GM19395 (cell line): ENCODE measurements around the gene HSPB6.

ENCODE experiments used
- ATAC-seq: cut with Tn5 transposase; IDR thresholded peaks from one replicate; pipeline ENCODE4 v1.9.1; 2021; ENCODE audit warnings: mild to moderate bottlenecking, moderate library complexity; ENCODE audit not compliant: unreplicated experiment

Gene HSPB6

DNA sequence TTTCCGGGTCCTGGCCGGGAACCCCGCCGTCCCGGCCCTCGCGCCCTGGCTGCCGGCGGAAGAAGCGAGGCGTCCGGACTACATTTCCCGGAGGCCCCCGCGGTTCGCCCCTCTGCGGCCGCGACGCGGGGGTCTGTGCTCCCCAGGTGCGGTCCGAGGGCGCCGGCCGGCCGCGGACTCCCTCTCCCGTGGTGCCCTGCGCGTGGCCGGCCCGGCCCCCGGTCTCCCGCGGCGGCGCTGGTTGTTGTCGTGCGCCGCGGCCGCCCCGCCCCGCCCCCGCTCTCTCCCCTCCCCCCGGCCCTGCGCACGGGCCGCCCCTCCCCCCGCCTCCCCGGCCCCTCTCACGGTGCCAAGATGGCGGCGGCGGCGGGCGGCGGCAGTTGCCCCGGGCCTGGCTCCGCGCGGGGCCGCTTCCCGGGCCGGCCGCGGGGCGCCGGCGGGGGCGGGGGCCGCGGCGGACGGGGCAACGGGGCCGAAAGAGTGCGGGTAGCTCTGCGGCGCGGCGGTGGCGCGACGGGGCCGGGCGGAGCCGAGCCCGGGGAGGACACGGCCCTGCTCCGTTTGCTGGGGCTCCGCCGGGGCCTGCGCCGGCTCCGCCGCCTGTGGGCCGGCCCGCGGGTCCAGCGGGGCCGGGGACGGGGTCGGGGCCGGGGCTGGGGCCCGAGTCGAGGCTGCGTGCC lies 39.0 kb downstream of the HSPB6 start, which contains the start of gene KMT2B:
Gene KMT2B (plus strand): TSS at position 339 of the 680 bp plus-strand sequence. CDS start 16 bp downstream, at position 355.
- no peak for ATAC-seq

DNA sequence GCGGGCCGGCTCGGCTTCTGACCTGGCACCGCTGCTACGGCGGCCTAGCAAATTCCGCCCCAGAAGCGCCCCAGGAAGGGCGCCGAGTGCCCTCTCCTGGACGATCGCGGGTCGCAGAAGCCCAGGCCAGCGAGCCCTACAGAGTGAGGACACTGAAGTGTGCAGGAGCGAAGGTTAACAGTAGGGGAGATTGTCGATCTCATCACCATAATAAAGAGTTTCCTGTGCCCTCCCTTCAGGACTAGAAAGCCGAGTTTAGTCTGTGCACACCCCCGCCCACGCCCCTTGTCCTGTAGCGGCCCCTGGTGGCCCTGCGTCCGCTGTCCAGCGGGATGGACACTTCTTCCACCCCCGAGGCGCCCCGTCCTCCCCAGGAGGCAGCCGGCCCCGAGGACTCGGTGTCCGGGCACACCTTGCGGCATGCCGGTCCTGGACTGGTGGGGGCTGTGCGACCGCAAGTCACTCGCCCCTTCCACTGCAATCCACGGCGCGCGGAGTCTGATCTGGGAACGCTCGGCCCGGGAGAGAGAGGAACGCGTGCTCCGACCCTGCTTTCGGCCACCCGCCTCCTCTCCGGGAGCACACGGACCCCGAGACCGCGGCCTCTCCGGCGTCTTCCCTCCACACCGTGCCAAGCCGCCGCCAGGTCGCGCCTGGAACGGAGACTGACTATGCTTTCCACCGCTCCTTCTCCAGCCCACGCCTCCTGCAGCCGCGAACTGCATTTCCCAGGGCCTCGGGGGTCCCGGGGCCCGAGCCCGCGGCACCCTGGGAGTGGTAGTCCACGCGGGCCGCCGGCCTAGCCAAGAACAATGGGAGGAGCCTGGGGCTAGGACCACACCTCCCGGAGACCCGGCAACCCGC lies 39.8 kb downstream of the HSPB6 start:
- ATAC-seq = peak; percentile 56

DNA sequence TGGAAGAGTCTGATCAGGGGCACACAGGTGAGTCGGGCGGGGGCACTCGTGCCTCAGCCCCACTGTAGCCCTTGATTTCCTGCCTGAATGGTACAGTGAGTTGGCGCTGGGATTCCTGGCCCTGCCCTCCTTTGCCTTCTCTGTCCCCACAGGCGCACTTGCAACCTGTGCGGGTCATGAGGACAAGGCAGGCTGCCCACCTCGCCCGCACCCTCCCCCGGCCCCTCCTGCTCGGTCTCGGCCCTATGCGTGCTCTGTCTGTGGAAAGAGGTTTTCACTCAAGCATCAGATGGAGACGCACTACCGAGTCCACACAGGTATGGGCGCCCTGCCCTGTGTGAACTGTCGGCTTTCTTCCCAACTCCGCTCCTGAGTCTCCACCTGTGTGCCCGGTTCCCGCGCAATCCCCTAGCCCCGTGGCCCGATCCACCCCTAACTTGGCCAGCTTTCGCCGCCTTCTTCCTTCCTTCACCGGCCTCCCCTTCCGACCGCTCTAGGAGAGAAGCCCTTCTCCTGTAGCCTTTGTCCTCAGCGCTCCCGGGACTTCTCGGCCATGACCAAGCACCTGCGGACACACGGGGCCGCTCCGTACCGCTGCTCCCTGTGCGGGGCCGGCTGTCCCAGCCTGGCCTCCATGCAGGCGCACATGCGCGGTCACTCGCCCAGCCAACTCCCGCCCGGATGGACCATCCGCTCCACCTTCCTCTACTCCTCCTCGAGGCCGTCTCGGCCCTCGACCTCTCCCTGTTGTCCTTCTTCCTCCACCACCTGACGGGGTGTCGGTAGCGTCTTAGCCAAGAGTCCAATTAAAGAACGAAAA lies 40.6 kb downstream of the HSPB6 start:
- ATAC-seq = no peak

DNA sequence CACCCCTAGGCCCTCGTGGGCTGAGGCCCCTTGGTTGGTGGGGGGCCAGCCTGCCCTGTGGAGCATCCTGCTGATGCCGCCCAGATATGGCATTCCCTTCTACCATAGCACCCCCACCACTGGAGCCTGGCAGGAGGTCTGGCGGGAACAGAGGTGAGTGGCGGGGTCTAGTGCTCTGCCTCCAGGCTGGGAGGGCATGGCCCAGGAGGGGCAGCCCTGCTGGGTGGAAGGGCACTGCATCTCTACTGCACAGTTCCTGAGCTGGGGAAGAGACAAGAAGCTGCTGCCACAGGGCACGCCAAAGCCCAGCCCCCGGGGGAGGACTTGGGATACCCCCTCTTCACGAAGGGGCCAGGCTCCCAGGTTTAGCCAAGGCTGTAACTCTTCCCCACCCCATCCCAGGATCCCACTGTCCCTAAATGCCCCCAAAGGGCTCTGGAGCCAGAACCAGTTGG lies 41.4 kb downstream of the HSPB6 start:
- ATAC-seq = no peak

DNA sequence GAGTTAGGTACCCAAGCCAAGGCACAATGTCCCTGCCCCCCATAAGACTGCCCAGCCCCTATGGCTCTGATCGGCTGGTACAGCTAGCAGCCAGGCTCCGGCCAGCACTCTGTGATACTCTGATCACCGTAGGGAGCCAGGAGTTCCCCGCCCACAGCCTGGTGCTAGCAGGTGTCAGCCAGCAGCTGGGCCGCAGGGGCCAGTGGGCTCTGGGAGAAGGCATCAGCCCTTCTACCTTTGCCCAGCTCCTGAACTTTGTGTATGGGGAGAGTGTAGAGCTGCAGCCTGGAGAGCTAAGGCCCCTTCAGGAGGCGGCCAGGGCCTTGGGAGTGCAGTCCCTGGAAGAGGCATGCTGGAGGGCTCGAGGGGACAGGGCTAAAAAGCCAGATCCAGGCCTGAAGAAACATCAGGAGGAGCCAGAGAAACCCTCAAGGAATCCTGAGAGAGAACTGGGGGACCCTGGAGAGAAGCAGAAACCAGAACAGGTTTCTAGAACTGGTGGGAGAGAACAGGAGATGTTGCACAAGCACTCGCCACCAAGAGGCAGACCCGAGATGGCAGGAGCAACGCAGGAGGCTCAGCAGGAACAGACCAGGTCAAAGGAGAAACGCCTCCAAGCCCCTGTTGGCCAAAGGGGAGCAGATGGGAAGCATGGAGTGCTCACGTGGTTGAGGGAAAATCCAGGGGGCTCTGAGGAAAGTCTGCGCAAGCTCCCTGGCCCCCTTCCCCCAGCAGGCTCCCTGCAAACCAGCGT lies 42.1 kb downstream of the HSPB6 start:
- ATAC-seq = no peak

DNA sequence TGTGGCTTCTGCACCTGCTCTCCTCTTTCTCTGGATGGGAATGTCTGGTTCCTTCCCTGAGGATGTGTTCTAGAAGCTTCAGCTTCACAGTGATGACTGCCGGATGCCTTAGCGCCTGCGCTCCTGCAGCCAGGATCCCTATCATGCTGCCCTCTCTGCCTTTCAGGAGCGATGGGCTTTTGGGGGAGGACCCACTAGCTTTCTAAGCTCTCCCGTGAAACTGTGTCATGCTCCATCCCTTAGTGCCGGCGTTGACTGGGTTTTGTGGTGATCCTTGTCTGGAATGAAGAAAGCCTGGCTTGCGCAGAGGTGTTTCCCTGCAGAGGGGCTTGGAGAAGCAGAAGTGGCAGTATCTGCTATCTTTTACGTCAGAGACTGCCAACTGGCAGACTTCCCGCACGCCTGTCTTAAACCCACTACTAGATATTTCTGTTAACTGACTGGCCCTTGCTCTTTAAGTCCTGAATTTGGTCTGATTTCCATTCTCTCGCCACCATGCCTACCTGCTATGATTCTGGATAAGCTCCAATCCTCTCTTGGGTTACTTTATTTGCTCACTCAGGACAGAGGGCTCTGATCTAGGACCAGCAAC lies 42.8 kb downstream of the HSPB6 start:
- no peak for ATAC-seq

DNA sequence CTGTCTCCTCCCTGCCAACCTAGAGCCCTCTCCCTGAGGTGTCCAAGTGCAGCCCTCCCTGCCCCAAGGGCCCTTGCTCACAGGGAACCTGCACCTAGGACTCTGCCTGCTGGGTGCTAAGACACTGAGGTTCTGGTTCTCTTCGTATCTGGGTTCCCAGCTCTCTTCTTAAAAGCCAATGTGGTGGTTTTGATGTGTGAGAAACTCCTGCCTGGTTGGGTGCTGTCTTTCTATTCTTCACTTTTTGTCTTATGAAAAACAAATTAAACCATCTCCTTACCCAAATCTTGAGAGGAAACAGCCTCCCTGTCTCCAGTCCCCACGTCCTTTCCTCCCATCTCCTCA lies 43.4 kb downstream of the HSPB6 start:
- no peak for ATAC-seq

DNA sequence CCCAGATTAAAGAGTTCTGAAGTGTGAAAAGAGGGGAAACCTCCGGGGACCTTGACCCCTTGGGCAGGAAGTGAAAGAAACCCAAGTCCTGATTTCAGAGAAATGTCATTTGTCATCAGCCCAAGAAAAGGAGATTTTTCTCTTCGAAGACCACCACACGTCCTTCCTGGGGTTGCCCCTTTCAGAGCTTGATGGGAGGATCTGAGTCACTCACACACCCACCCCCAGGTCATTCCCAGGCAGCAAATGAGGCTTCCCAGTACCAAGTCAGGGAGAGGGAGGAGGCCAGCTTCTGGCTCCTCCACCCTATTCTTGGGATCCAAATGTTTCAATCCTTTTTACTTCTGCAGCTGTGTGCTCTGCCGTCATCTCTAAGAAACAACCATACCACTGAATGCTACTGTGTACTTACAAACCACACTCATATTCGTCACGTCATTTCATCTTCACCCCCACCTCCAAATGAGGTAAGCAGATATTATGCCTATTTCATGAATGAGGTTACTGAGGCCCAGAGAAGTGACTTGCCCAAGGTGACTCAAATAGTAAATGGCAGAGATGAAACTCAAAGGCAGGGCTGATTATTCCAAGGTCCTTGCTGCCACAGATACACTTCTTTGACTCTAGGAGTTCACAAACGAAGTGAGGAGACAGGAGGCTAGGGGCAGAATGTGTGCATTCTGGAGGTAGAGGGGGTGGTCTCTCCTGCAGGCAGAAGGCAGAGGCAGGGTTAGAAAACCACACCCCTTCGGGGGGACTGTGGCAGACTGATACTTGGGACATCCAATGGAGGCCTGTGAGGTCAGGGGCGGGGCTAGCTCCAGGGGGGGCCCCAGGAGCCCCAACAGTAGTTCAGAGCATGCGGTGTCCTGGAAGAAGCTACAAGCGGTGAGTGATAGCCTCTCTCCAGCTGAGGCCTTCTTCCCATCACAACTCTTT lies 44.0 kb downstream of the HSPB6 start:
- no peak for ATAC-seq

DNA sequence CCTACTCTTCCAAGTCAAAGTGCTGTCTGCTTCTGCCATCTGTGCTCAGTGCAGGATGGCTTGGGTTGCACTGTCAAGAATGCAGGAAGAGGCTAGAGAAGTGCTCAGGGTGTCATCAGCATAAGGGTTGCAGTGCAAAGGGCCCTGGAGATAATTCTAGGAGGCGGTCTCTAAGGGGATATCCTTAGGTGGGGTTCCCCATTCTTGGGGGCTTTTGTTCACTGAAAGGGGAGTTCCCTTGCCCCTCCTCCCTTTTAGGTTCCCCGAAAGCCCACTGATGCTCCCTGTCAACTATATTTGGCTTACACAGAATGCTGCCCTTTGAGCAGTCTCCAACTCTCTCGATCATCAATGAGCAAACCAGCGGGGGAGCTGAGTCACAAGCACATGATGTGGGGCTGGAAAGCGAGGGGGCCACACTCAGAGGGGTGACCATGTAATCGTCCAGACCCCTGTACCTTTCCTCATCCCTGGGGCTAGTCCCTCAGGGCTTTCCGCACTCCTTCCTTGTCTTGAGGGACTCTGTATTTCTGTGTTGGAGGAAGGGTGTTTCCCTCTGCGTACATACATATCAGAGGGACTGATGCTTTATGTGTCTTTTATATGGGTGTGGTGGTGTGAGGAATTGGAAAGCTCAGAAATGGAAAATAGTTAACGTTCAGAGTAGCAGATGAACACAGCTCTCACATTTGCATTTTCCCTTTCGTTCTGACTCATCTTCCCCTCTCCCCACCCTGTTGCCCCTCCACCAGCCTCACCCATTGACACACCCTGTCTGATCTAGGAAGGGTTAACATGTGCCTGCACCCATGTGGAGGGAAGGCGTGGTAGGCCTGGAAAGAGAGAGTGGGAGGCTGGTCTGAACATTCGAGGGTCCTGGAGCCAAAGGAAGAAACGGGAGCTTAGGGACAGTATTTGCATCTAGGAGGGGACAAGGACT lies 45.8 kb downstream of the HSPB6 start:
- ATAC-seq = peak; percentile 43

DNA sequence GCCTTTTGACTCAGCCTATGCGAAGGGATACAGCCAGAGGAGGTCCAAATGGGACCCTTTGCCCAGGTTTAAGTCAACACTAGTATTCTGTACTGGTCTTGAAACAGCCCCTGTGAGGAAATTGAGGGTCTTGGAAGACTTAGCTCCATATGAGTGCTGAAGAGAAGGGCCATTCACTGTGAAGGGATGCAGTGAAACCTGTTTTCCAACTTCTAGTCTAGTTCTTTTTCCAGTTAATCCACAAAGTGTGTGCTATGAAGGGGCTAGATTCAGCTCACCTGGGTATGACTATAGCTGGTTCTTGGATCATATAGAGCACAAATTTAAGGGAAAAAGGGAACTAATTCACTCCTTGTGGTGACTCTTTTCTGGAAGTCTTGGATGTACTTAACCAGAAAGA lies 48.4 kb downstream of the HSPB6 start:
- ATAC-seq = no peak
